Neutrophil (primary cell): ENCODE data around the gene TMEM255B.

ENCODE experiments used
- H3K27ac ChIP-seq: fragments of 200-600 bp; sonication (generic); 2 replicates; pipeline ENCODE4 v1.5.1; 2016; ENCODE audit warnings: mild to moderate bottlenecking, moderate library complexity
- H3K27me3 ChIP-seq: fragments of 200-600 bp; sonication (generic); 2 replicates; pipeline ENCODE4 v1.6.0; 2016; ENCODE audit warnings: mild to moderate bottlenecking
- H3K36me3 ChIP-seq: fragments of 200-600 bp; sonication (generic); 2 replicates; pipeline ENCODE4 v1.5.1; 2017
- H3K4me1 ChIP-seq, 2 experiments: fragments of 200-600 bp in 1 of 2; sonication (generic) in 1 of 2; 1 replicate in 1 of 2; 2 replicates in 1 of 2; pipeline versions ENCODE4 v1.5.1 to v1.6.1; 2013 to 2016; ENCODE audit warnings: low read depth in 1 of 2, low read length in 1 of 2, mild to moderate bottlenecking in 1 of 2, moderate library complexity in 1 of 2; ENCODE audit not compliant: control insufficient read depth in 1 of 2, insufficient read depth in 1 of 2
- H3K4me3 ChIP-seq, 2 experiments: fragments of 200-600 bp in 1 of 2; sonication (generic) in 1 of 2; 1 replicate in 1 of 2; 2 replicates in 1 of 2; pipeline ENCODE4 v1.5.1; 2013 to 2016; ENCODE audit warnings: low read depth in 1 of 2, low read length in 1 of 2, mild to moderate bottlenecking in 1 of 2, moderate library complexity in 1 of 2
- H3K9me3 ChIP-seq: fragments of 200-600 bp; sonication (generic); 2 replicates; pipeline ENCODE4 v1.5.1; 2016
- CTCF ChIP-seq: fragments of 200-600 bp; sonication (generic); IDR thresholded peaks from 2 replicates; pipeline ENCODE4 v1.5.1; 2016; ENCODE audit warnings: antibody characterized with exemption

Gene TMEM255B

GRCh38 chr13:113765564-113765910 lies 6.5 kb downstream of the TMEM255B start:
- no peaks in the 10 kb centered on the region for H3K36me3 ChIP-seq
- peaks cover 36% of the 10 kb centered on the region for H3K27me3 ChIP-seq
- no peak overlapping the region for H3K4me3 ChIP-seq
- no peaks in the 10 kb centered on the region for H3K9me3 ChIP-seq
- no peak overlapping the region for H3K27ac ChIP-seq
- no peaks in the 10 kb centered on the region for H3K4me1 ChIP-seq
- no peak for TF ChIP-seq CTCF

- H3K4me3 ChIP-seq = no peak overlapping the region
- no peak overlapping the region for H3K27ac ChIP-seq
- H3K4me1 ChIP-seq = no peaks in the 10 kb centered on the region
- TF ChIP-seq CTCF = no peak
- H3K9me3 ChIP-seq = no peaks in the 10 kb centered on the region
- peaks cover 30% of the 10 kb centered on the region for H3K27me3 ChIP-seq
- no peaks in the 10 kb centered on the region for H3K36me3 ChIP-seq
Observed at GRCh38 chr13:113766035-113766800, 7.2 kb downstream of the TMEM255B start.

- Histone ChIP-seq H3K4me1 (no peaks in the 10 kb centered on the region), H3K27me3 (peaks cover 18% of the 10 kb centered on the region), H3K9me3 (no peaks in the 10 kb centered on the region), H3K27ac (no peak overlapping the region), H3K4me3 (no peak overlapping the region), H3K36me3 (no peaks in the 10 kb centered on the region)
- TF ChIP-seq CTCF = no peak
Observed at GRCh38 chr13:113767366-113767765, 8.3 kb downstream of the TMEM255B start.

- Histone ChIP-seq H3K36me3 (no peaks in the 10 kb centered on the region), H3K4me3 (no peak overlapping the region), H3K9me3 (no peaks in the 10 kb centered on the region), H3K4me1 (no peaks in the 10 kb centered on the region), H3K27me3 (peaks cover 10% of the 10 kb centered on the region), H3K27ac (no peak overlapping the region)
- no peak for TF ChIP-seq CTCF
Observed at GRCh38 chr13:113768018-113768905, 9.2 kb downstream of the TMEM255B start.

- Histone ChIP-seq H3K27me3 (peaks cover 5% of the 10 kb centered on the region), H3K9me3 (no peaks in the 10 kb centered on the region), H3K36me3 (no peaks in the 10 kb centered on the region), H3K4me1 (no peaks in the 10 kb centered on the region), H3K27ac (no peak overlapping the region), H3K4me3 (no peak overlapping the region)
- no peak for TF ChIP-seq CTCF
Observed at GRCh38 chr13:113769106-113769505, 10.1 kb downstream of the TMEM255B start.
